HepG2 (cell line): ENCODE data around the gene ZG16B. TPM values are rescaled to one million over a fixed set of nuclear protein-coding genes. Genes with fewer than 3 reads are reported as not detected.

Experiments used
- ATRX ChIP-seq: sonication (generic); formaldehyde crosslinking; IDR thresholded peaks from 2 replicates; pipeline ENCODE4 v1.4.0; 2020; ENCODE audit warnings: missing genetic modification reagents, borderline replicate concordance
- EEA1 ChIP-seq: sonication (generic); formaldehyde crosslinking; IDR thresholded peaks from 2 replicates; pipeline ENCODE4 v1.5.1; 2020; ENCODE audit warnings: mild to moderate bottlenecking, missing genetic modification reagents, borderline replicate concordance
- ESRRA ChIP-seq: sonication (generic); formaldehyde crosslinking; IDR thresholded peaks from 2 replicates; pipeline ENCODE4 v1.5.1; 2020; ENCODE audit warnings: mild to moderate bottlenecking, low read depth, missing genetic modification reagents
- NFE2L1 ChIP-seq: sonication (generic); formaldehyde crosslinking; IDR thresholded peaks from 2 replicates; pipeline ENCODE4 v1.4.0; 2020; ENCODE audit warnings: missing genetic modification reagents, mild to moderate bottlenecking, borderline replicate concordance
- POLR2A ChIP-seq, 2 experiments: IDR thresholded peaks; 2 replicates each; pipeline ENCODE4 v1.6.1; 2011; ENCODE audit warnings: low read depth in 2 of 2, low read length in 2 of 2, mild to moderate bottlenecking in 1 of 2, moderate library complexity in 1 of 2; ENCODE audit not compliant: insufficient read depth in 1 of 2
- RNF2 ChIP-seq: fragments of 450-650 bp; conservative IDR thresholded peaks from 2 replicates; pipeline ENCODE4 v1.6.1; 2016; ENCODE audit warnings: low read depth
- SNAI1 ChIP-seq: sonication (generic); formaldehyde crosslinking; IDR thresholded peaks from 2 replicates; pipeline ENCODE4 v1.5.0; 2020; ENCODE audit warnings: mild to moderate bottlenecking, missing genetic modification reagents, borderline replicate concordance
- SOX6 ChIP-seq, 2 experiments: fragments of 450-650 bp in 1 of 2; sonication (generic) in 1 of 2; formaldehyde crosslinking in 1 of 2; IDR thresholded peaks; 2 replicates each; pipeline versions ENCODE4 v1.4.0 to v1.6.1; 2017 to 2020; ENCODE audit warnings: antibody characterized with exemption in 1 of 2, mild to moderate bottlenecking in 1 of 2, missing genetic modification reagents in 1 of 2
- STAT6 ChIP-seq: sonication (generic); formaldehyde crosslinking; IDR thresholded peaks from 2 replicates; pipeline ENCODE4 v1.4.0; 2020; ENCODE audit warnings: missing genetic modification reagents, mild to moderate bottlenecking, borderline replicate concordance
- THAP8 ChIP-seq: sonication (generic); formaldehyde crosslinking; IDR thresholded peaks from 2 replicates; pipeline ENCODE4 v1.5.1; 2020; ENCODE audit warnings: missing genetic modification reagents, mild to moderate bottlenecking, borderline replicate concordance
- ZBTB43 ChIP-seq: sonication (generic); formaldehyde crosslinking; conservative IDR thresholded peaks from 2 replicates; pipeline ENCODE4 v1.4.0; 2020; ENCODE audit warnings: missing genetic modification reagents
- ZBTB44 ChIP-seq: sonication (generic); formaldehyde crosslinking; IDR thresholded peaks from 2 replicates; pipeline ENCODE4 v1.4.0; 2020; ENCODE audit warnings: missing genetic modification reagents
- ZNF101 ChIP-seq: sonication (generic); formaldehyde crosslinking; IDR thresholded peaks from 2 replicates; pipeline ENCODE4 v1.4.0; 2020; ENCODE audit warnings: mild to moderate bottlenecking, low read depth, missing genetic modification reagents, borderline replicate concordance
- ZNF281 ChIP-seq: sonication (generic); formaldehyde crosslinking; IDR thresholded peaks from 2 replicates; pipeline ENCODE4 v1.4.0; 2020; ENCODE audit warnings: missing genetic modification reagents, borderline replicate concordance
- ZNF317 ChIP-seq: sonication (generic); formaldehyde crosslinking; IDR thresholded peaks from 2 replicates; pipeline ENCODE4 v1.5.0; 2020; ENCODE audit warnings: mild to moderate bottlenecking, missing genetic modification reagents
- ZNF343 ChIP-seq: sonication (generic); formaldehyde crosslinking; IDR thresholded peaks from 2 replicates; pipeline ENCODE4 v1.4.0; 2020; ENCODE audit warnings: mild to moderate bottlenecking, missing genetic modification reagents
- ZNF546 ChIP-seq: sonication (generic); formaldehyde crosslinking; conservative IDR thresholded peaks from 2 replicates; pipeline ENCODE4 v1.8.1; 2023; ENCODE audit warnings: mild to moderate bottlenecking, missing genetic modification reagents
- ZNF564 ChIP-seq: sonication (generic); formaldehyde crosslinking; IDR thresholded peaks from 2 replicates; pipeline ENCODE4 v1.8.1; 2023; ENCODE audit warnings: mild to moderate bottlenecking, missing genetic modification reagents
- ZNF598 ChIP-seq: sonication (generic); formaldehyde crosslinking; IDR thresholded peaks from 2 replicates; pipeline ENCODE4 v1.5.1; 2020; ENCODE audit warnings: mild to moderate bottlenecking, missing genetic modification reagents, borderline replicate concordance
- ZNF781 ChIP-seq: sonication (generic); formaldehyde crosslinking; IDR thresholded peaks from 2 replicates; pipeline ENCODE4 v1.5.1; 2020; ENCODE audit warnings: borderline replicate concordance, mild to moderate bottlenecking, missing genetic modification reagents; ENCODE audit errors: not compliant biosample characterization
- polyA plus RNA-seq, 8 experiments: library from polyadenylated mRNA; depleted of rRNA in 3 of 8; stranded (reverse) in 7 of 8; unstranded in 1 of 8; fragments of >200 nt; fragmentation: Illumina TruSeq in 4 of 8; extraction: Trizol in 4 of 8; gene quantifications; 2 replicates each; pipeline versions ENCODE4 v1.2.1 to v1.2.3, GENCODE V29; 2011 to 2016; ENCODE audit warnings: low read depth in 4 of 8, missing spikeins in 1 of 8, mixed read lengths in 1 of 8; ENCODE audit not compliant: insufficient read depth in 1 of 8
- total RNA-seq, 5 experiments: library from RNA; depleted of rRNA; stranded (reverse); fragments of >200 nt; fragmentation: Illumina TruSeq; extraction: Trizol; gene quantifications; 2 replicates each; pipeline ENCODE4 v1.2.3, GENCODE V29; 2016; ENCODE audit warnings: low read depth in 1 of 5

The ZG16B gene
- total and polyA plus RNA-seq, 2 of the 13 experiments (the other 11 are each of a cell fraction or from before 2014, with no cell fraction given): 1.5 to 11.3 TPM

- TF ChIP-seq SOX6 (IDR thresholded peaks at IDR 0.05) (no peak), SOX6 (CRISPR knock-in tag; IDR thresholded peaks at IDR 0.05) (0 out of 2 replicates have a peak, but pooled peaks have one; percentile 32), SNAI1 (0 out of 2 replicates have a peak, but pooled peaks have one; percentile 14), RNF2 (no peak), ZNF564 (CRISPR knock-in tag) (no peak), STAT6 (no peak), ZNF546 (no peak), POLR2A (IDR thresholded peaks at IDR 0.05; ENCODE audit: insufficient read depth in 1 of 2, low read depth in 2 of 2, low read length in 2 of 2) (no peak), ZNF281 (no peak), THAP8 (CRISPR knock-in tag) (no peak), ESRRA (0 out of 2 replicates have a peak, but pooled peaks have one; percentile 38), ZNF343 (CRISPR knock-in tag) (no peak), EEA1 (CRISPR knock-in tag) (no peak), ZNF317 (CRISPR knock-in tag) (no peak), ZNF101 (CRISPR knock-in tag) (no peak), ZNF598 (CRISPR knock-in tag) (no peak), ZBTB44 (no peak), ZNF781 (CRISPR knock-in tag) (no peak), ATRX (CRISPR knock-in tag) (no peak), NFE2L1 (CRISPR knock-in tag) (no peak), ZBTB43 (CRISPR knock-in tag) (no peak)
Observed at GRCh38 chr16:2874912-2875362, 44.8 kb downstream of the ZG16B start (continued).
